ENCODE results near the gene RAD51B.

GRCh38 chr14:68574906-68575305 lies 755.3 kb downstream of the RAD51B start:
- TF ChIP-seq, protein P1, sequence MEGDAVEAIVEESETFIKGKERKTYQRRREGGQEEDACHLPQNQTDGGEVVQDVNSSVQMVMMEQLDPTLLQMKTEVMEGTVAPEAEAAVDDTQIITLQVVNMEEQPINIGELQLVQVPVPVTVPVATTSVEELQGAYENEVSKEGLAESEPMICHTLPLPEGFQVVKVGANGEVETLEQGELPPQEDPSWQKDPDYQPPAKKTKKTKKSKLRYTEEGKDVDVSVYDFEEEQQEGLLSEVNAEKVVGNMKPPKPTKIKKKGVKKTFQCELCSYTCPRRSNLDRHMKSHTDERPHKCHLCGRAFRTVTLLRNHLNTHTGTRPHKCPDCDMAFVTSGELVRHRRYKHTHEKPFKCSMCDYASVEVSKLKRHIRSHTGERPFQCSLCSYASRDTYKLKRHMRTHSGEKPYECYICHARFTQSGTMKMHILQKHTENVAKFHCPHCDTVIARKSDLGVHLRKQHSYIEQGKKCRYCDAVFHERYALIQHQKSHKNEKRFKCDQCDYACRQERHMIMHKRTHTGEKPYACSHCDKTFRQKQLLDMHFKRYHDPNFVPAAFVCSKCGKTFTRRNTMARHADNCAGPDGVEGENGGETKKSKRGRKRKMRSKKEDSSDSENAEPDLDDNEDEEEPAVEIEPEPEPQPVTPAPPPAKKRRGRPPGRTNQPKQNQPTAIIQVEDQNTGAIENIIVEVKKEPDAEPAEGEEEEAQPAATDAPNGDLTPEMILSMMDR (IDR thresholded peaks at IDR 0.05), result no peak
- TF ChIP-seq POLR2A (IDR thresholded peaks at IDR 0.05), result no peak
